HFFc6 (cell line): ENCODE data around the gene NPW. TPM values are rescaled to one million over a fixed set of nuclear protein-coding genes. Genes with fewer than 3 reads are reported as not detected.

Experiments used
- DNase-seq: peaks from one replicate; pipeline ENCODE4 v3.0.0-alpha.2; 2018
- H3K27ac Mint-ChIP-seq: 2 replicates; pipeline ENCODE4 v1.8.0; 2020; ENCODE audit warnings: mild to moderate bottlenecking, mixed read lengths
- H3K27me3 Mint-ChIP-seq: 2 replicates; pipeline ENCODE4 v1.8.0; 2021; ENCODE audit warnings: mild to moderate bottlenecking, moderate library complexity, mixed read lengths; ENCODE audit not compliant: insufficient read depth
- H3K36me3 Mint-ChIP-seq: 2 replicates; pipeline ENCODE4 v1.8.0; 2021; ENCODE audit warnings: low read depth, mixed read lengths
- H3K4me1 Mint-ChIP-seq: 2 replicates; pipeline ENCODE4 v1.8.0; 2020; ENCODE audit warnings: low read depth, mixed read lengths
- H3K4me3 Mint-ChIP-seq: 2 replicates; pipeline ENCODE4 v1.8.0; 2020; ENCODE audit warnings: mild to moderate bottlenecking, moderate library complexity, mixed read lengths
- H3K9me3 Mint-ChIP-seq: 2 replicates; pipeline ENCODE4 v1.8.0; 2020; ENCODE audit warnings: mild to moderate bottlenecking, mixed read lengths
- total RNA-seq, 6 experiments: library from RNA; stranded (reverse); fragmentation: NEBNext Ultra II Directional; extraction: Animal tissue kit (Norgen Biotek cat#: 25700); gene quantifications; 2 replicates in 1 of 6; 3 replicates in 5 of 6; pipeline ENCODE4 v1.2.3, GENCODE V29; 2021
- TF ChIP-seq, protein P1 (sequence below): fragments of 200-600 bp; sonication (generic); IDR thresholded peaks from 2 replicates; pipeline ENCODE4 v1.5.0; 2021; ENCODE audit warnings: antibody characterized with exemption, mild to moderate bottlenecking

Gene NPW
- total RNA-seq, 6 experiments from 2014 or later: 0.57 to 2.1 (median 1.4) TPM

DNA sequence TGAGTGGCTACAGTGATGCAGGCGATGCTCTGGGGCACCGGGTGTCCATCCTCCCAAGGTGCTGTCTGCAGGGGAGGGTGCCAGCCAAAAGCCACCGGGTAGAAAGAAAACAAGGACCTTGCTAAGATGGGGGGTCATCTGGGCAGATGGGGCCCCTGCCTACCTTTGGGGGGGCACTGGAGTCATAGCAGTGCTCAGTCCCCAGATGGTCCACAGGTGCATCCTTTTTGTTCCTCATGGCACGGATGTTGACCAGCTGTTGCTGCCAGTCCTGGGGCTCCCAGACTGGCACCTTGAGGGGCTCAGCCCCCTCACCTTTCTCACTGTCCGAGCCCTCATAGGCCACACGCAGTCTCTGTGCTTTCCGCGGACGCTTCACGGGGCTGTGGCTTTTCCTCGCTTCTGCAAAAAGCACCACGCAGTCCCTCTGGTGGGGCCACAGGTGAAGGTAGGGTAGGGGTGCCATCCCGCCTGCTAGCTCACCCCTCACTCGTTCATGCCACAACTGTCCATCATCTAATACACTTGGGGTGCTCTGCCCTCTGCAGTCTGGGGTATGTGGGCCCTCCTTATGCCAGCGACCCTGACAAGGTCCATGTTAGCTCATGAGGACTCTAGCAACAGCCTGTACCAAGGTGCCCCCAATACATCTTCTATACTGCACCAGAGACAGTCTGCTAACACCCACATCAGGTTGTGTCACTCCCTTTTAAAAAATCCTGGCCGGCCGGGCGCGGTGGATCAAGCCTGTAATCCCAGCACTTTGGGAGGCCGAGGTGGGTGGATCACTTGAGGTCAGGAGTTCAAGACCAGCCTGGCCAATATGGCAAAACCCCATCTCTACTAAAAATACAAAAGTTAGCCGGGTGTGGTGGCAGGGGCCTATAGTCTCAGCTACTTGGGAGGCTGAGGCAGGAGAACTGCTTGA lies 26.6 kb downstream of the NPW start:
- TF ChIP-seq, protein P1, sequence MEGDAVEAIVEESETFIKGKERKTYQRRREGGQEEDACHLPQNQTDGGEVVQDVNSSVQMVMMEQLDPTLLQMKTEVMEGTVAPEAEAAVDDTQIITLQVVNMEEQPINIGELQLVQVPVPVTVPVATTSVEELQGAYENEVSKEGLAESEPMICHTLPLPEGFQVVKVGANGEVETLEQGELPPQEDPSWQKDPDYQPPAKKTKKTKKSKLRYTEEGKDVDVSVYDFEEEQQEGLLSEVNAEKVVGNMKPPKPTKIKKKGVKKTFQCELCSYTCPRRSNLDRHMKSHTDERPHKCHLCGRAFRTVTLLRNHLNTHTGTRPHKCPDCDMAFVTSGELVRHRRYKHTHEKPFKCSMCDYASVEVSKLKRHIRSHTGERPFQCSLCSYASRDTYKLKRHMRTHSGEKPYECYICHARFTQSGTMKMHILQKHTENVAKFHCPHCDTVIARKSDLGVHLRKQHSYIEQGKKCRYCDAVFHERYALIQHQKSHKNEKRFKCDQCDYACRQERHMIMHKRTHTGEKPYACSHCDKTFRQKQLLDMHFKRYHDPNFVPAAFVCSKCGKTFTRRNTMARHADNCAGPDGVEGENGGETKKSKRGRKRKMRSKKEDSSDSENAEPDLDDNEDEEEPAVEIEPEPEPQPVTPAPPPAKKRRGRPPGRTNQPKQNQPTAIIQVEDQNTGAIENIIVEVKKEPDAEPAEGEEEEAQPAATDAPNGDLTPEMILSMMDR: no peak
- H3K4me1 Mint-ChIP-seq: peaks cover 26% of the 10 kb centered on the region
- no peak for DNase-seq
- H3K9me3 Mint-ChIP-seq: no peaks in the 10 kb centered on the region
- peak overlapping the region; percentile 96 for H3K4me3 Mint-ChIP-seq
- H3K27ac Mint-ChIP-seq: peak overlapping the region; percentile 55; the same call in 1 of the 2 replicates
- no peaks in the 10 kb centered on the region for H3K36me3 Mint-ChIP-seq
- no peaks in the 10 kb centered on the region; the same call in none of the 2 replicates for H3K27me3 Mint-ChIP-seq

DNA sequence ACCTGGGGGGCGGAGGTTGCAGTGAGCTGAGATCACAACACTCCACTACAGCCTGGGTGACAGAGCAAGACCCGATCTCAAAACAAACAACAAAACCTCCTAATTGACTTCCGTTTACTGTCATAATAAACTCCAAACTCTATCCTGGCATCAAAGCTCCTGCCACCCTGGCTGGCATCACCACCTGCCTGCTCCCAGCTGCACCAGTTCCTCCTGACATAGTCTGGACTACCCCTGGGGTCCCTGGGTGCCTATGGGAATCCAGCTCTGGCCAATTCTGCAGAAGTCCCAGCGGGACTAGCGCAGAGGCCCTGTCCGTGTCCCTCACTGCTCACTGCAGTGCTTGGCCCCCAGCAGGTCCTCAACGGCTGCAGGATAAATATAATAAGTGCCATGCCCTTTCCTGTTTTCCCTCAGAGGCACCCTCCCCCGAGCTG lies 27.3 kb downstream of the NPW start:
- Mint-ChIP-seq H3K27me3 (no peaks in the 10 kb centered on the region; the same call in 1 of the 2 replicates), H3K9me3 (no peaks in the 10 kb centered on the region), H3K4me1 (peaks cover 26% of the 10 kb centered on the region), H3K27ac (peak overlapping the region; percentile 55), H3K4me3 (peak overlapping the region; percentile 96), H3K36me3 (no peaks in the 10 kb centered on the region; the same call in 1 of the 2 replicates)
- DNase-seq: no peak
- TF ChIP-seq, protein P1: no peak

GRCh38 chr16:2047330-2048115 lies 27.9 kb downstream of the NPW start, which contains the start of the genes NTHL1 and TSC2:
Gene NTHL1, minus strand, starts transcription at chr16:2047834. Its CDS starts 11 bp downstream, at chr16:2047823.
Gene TSC2, plus strand, starts transcription at chr16:2047985. Its CDS starts 631 bp downstream, at chr16:2048616.
- peak within 1 kb of the TSS; percentile 96 for H3K4me3 Mint-ChIP-seq
- peak; percentile 95 for DNase-seq
- no peaks in the 10 kb centered on the region for H3K9me3 Mint-ChIP-seq
- peaks cover 26% of the 10 kb centered on the region for H3K4me1 Mint-ChIP-seq
- no peaks in the 10 kb centered on the region; the same call in 1 of the 2 replicates for H3K27me3 Mint-ChIP-seq
- H3K27ac Mint-ChIP-seq: peak within 1 kb of the TSS; percentile 67
- no peaks in the 10 kb centered on the region; the same call in 1 of the 2 replicates for H3K36me3 Mint-ChIP-seq
- TF ChIP-seq, protein P1: peak; percentile 81

DNA sequence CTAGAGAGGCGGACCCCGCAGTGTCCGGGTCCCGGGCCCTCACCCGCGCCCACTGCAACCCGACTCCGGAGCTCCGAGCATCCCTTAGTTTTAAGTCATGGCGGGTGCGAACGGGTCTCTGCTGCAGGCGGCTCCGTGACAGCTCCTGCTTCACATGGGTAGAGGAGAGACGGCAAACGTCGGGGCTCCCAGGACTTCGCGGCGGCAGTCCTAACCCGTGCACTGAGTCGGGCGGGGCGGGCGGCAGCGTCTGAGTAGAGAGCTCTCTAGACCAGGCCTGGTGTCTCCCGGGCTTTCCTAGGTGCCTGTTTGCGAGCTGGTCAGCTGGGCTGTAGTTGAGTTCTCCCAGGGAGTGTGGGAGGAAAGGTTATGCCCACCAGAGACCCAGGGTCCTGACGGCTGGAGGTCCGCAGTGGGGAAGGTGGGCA lies 28.5 kb downstream of the NPW start:
- TF ChIP-seq, protein P1: no peak
- peaks cover 26% of the 10 kb centered on the region for H3K4me1 Mint-ChIP-seq
- H3K27ac Mint-ChIP-seq: peak overlapping the region; percentile 67
- H3K27me3 Mint-ChIP-seq: no peaks in the 10 kb centered on the region; the same call in 1 of the 2 replicates
- no peak for DNase-seq
- H3K9me3 Mint-ChIP-seq: no peaks in the 10 kb centered on the region
- no peaks in the 10 kb centered on the region; the same call in 1 of the 2 replicates for H3K36me3 Mint-ChIP-seq
- H3K4me3 Mint-ChIP-seq: peak overlapping the region; percentile 96

GRCh38 chr16:2053211-2053610 lies 33.6 kb downstream of the NPW start:
- Mint-ChIP-seq H3K36me3 (no peaks in the 10 kb centered on the region; the same call in 1 of the 2 replicates), H3K9me3 (no peaks in the 10 kb centered on the region), H3K27ac (no peak overlapping the region), H3K4me3 (no peak overlapping the region), H3K27me3 (no peaks in the 10 kb centered on the region), H3K4me1 (peaks cover 8% of the 10 kb centered on the region)
- DNase-seq: no peak
- TF ChIP-seq, protein P1: no peak
